ENCODE measurements around the gene EVA1C. TPM values are rescaled to one million over a fixed set of nuclear protein-coding genes. Genes with fewer than 3 reads are reported as not detected.

The EVA1C gene
- polyA plus RNA-seq, 1 donor from 2014 or later = 2.1 TPM

DNA sequence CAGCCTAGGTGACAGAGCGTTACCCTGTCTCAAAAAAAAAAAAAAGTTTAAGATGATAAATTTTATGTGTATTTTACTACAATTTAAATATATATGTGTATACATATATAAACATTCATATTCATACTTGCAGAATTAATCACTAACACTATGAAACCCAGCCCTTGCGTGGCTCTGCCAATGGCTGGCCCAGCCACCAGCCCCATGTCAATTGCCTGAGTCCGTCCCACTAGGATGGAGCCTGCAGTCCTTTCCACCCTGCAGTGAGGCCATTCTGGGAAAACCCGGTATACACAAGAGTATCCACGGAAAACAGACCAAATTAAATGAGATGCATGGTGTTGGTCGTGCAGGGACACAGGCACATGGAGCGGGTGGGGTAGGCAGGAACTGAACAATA lies 123.1 kb downstream of the EVA1C start:
- Histone ChIP-seq H3K9ac (ENCODE audit: low read length) (no peak overlapping the region), H3K79me2 (replicated peaks; ENCODE audit: insufficient read depth, low read length) (no peaks in the 10 kb centered on the region), H3K9me2 (ENCODE audit: insufficient read depth, low read length) (no peaks in the 10 kb centered on the region), H3K27me3 (ENCODE audit: insufficient read depth, low read depth, low read length) (no peaks in the 10 kb centered on the region), H3K27ac (ENCODE audit: low read length) (no peak overlapping the region), H3K4me3 (ENCODE audit: low read length) (no peak overlapping the region), H3K4me2 (ENCODE audit: low read length) (no peak overlapping the region), H3K9me3 (ENCODE audit: low read length) (no peaks in the 10 kb centered on the region), H3F3A (ENCODE audit: insufficient read depth, low read length, poor library complexity, severe bottlenecking) (no peaks in the 10 kb centered on the region), H3K36me3 (ENCODE audit: insufficient read depth, low read length) (no peaks in the 10 kb centered on the region), H4K20me1 (ENCODE audit: insufficient read depth) (no peaks in the 10 kb centered on the region), H2AFZ (ENCODE audit: low read depth, low read length) (no peak overlapping the region)
- no peak for TF ChIP-seq POLR2AphosphoS5 (IDR thresholded peaks at IDR 0.05)
- no peak for TF ChIP-seq TAF1 (IDR thresholded peaks at IDR 0.05; ENCODE audit: low read depth)
- no peak for TF ChIP-seq EZH2 (IDR thresholded peaks at IDR 0.05; ENCODE audit: borderline replicate concordance, insufficient read depth, low read length, poor library complexity, severe bottlenecking)
- TF ChIP-seq RAD21 (conservative IDR thresholded peaks at IDR 0.05) = no peak
- TF ChIP-seq, protein P1, sequence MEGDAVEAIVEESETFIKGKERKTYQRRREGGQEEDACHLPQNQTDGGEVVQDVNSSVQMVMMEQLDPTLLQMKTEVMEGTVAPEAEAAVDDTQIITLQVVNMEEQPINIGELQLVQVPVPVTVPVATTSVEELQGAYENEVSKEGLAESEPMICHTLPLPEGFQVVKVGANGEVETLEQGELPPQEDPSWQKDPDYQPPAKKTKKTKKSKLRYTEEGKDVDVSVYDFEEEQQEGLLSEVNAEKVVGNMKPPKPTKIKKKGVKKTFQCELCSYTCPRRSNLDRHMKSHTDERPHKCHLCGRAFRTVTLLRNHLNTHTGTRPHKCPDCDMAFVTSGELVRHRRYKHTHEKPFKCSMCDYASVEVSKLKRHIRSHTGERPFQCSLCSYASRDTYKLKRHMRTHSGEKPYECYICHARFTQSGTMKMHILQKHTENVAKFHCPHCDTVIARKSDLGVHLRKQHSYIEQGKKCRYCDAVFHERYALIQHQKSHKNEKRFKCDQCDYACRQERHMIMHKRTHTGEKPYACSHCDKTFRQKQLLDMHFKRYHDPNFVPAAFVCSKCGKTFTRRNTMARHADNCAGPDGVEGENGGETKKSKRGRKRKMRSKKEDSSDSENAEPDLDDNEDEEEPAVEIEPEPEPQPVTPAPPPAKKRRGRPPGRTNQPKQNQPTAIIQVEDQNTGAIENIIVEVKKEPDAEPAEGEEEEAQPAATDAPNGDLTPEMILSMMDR (IDR thresholded peaks at IDR 0.05; ENCODE audit: poor library complexity, severe bottlenecking) = no peak
- no peak for TF ChIP-seq SMC3 (conservative IDR thresholded peaks at IDR 0.05; ENCODE audit: poor library complexity)
- no peak for TF ChIP-seq EP300 (conservative IDR thresholded peaks at IDR 0.05; ENCODE audit: poor library complexity, severe bottlenecking)
- no peak for TF ChIP-seq MXI1 (conservative IDR thresholded peaks at IDR 0.05; ENCODE audit: poor library complexity, severe bottlenecking)
- TF ChIP-seq, protein P2, sequence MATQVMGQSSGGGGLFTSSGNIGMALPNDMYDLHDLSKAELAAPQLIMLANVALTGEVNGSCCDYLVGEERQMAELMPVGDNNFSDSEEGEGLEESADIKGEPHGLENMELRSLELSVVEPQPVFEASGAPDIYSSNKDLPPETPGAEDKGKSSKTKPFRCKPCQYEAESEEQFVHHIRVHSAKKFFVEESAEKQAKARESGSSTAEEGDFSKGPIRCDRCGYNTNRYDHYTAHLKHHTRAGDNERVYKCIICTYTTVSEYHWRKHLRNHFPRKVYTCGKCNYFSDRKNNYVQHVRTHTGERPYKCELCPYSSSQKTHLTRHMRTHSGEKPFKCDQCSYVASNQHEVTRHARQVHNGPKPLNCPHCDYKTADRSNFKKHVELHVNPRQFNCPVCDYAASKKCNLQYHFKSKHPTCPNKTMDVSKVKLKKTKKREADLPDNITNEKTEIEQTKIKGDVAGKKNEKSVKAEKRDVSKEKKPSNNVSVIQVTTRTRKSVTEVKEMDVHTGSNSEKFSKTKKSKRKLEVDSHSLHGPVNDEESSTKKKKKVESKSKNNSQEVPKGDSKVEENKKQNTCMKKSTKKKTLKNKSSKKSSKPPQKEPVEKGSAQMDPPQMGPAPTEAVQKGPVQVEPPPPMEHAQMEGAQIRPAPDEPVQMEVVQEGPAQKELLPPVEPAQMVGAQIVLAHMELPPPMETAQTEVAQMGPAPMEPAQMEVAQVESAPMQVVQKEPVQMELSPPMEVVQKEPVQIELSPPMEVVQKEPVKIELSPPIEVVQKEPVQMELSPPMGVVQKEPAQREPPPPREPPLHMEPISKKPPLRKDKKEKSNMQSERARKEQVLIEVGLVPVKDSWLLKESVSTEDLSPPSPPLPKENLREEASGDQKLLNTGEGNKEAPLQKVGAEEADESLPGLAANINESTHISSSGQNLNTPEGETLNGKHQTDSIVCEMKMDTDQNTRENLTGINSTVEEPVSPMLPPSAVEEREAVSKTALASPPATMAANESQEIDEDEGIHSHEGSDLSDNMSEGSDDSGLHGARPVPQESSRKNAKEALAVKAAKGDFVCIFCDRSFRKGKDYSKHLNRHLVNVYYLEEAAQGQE (IDR thresholded peaks at IDR 0.05; ENCODE audit: borderline replicate concordance) = no peak

DNA sequence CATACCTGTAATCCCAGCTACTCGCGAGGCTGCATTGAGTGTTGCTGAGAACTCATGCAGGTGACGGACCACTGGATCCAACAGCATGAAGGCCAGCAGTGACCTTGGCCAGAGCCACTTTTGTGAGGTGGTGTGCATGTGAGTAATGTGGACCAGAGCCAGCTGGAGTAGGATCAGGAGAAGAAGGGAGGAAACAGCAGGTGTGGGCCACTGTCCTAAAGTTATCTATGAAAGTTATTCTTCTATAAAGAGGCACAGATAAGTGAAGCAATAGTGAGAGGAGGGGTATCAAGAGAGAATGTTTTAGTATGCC lies 125.0 kb downstream of the EVA1C start:
- H2AFZ ChIP-seq (ENCODE audit: low read depth, low read length) = no peak overlapping the region
- no peaks in the 10 kb centered on the region for H3K9me2 ChIP-seq (ENCODE audit: insufficient read depth, low read length)
- H3K9ac ChIP-seq (ENCODE audit: low read length) = no peak overlapping the region
- no peaks in the 10 kb centered on the region for H3F3A ChIP-seq (ENCODE audit: insufficient read depth, low read length, poor library complexity, severe bottlenecking)
- no peaks in the 10 kb centered on the region for H3K36me3 ChIP-seq (ENCODE audit: insufficient read depth, low read length)
- H3K4me2 ChIP-seq (ENCODE audit: low read length) = no peak overlapping the region
- H3K79me2 ChIP-seq (replicated peaks; ENCODE audit: insufficient read depth, low read length) = no peaks in the 10 kb centered on the region
- H3K9me3 ChIP-seq (ENCODE audit: low read length) = no peaks in the 10 kb centered on the region
- H3K4me3 ChIP-seq (ENCODE audit: low read length) = no peak overlapping the region
- no peaks in the 10 kb centered on the region for H4K20me1 ChIP-seq (ENCODE audit: insufficient read depth)
- H3K27me3 ChIP-seq (ENCODE audit: insufficient read depth, low read depth, low read length) = no peaks in the 10 kb centered on the region
- no peak overlapping the region for H3K27ac ChIP-seq (ENCODE audit: low read length)
- TF ChIP-seq EZH2 (IDR thresholded peaks at IDR 0.05; ENCODE audit: borderline replicate concordance, insufficient read depth, low read length, poor library complexity, severe bottlenecking) (no peak), RAD21 (conservative IDR thresholded peaks at IDR 0.05) (no peak), POLR2AphosphoS5 (IDR thresholded peaks at IDR 0.05) (no peak), EP300 (conservative IDR thresholded peaks at IDR 0.05; ENCODE audit: poor library complexity, severe bottlenecking) (no peak)
- TF ChIP-seq, protein P2 (IDR thresholded peaks at IDR 0.05; ENCODE audit: borderline replicate concordance) = no peak
